ENCODE results near the gene GRM7.

DNA sequence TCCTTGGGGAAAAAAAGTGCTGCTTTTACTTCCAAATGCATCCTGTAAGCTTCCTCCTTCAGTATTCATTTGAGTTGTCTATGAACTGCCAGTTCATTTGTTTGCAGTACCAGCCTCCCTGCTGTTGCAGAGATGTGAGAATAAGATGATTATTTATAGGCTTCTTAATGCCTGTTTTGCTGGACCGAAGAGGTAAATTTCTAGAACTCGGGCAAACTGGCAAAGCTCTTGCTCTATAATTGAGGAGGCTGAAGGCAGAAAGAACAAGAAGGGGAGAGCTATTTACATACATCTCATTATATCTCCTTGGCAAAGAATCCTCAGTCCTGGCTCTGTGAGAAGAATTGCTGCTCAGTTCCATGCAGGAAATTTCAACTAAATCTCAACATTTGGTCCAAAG is 790.4 kb downstream of the GRM7 start:
- no peak for TF ChIP-seq POLR2A (IDR thresholded peaks at IDR 0.05)
- no peak for TF ChIP-seq CTCF (IDR thresholded peaks at IDR 0.05)
- no peak for TF ChIP-seq POLR2AphosphoS5 (IDR thresholded peaks at IDR 0.05)
